SU-DHL-6 (cell line): ENCODE measurements around the gene MROH8.
"Not testable (repeated sequence)": the region's sequence is repeated elsewhere in the genome, so short reads cannot be mapped to it uniquely, and the experiment has no call there.

Experiments
- H2AFZ ChIP-seq: fragments of 200-600 bp; sonication (generic); 2 replicates; pipeline ENCODE4 v1.6.1; 2014; ENCODE audit warnings: low read depth, mild to moderate bottlenecking, moderate library complexity, mixed read lengths, antibody characterized with exemption, low read length; ENCODE audit not compliant: severe bottlenecking
- H3F3A ChIP-seq: fragments of 200-600 bp; shearing (Covaris generic); 2 replicates; pipeline ENCODE4 v1.6.0; 2016; ENCODE audit warnings: antibody characterized with exemption, mild to moderate bottlenecking; ENCODE audit not compliant: insufficient read depth
- H3K27ac ChIP-seq: fragments of 200-600 bp; sonication (generic); 2 replicates; pipeline ENCODE4 v1.5.1; 2016; ENCODE audit warnings: low read depth, mild to moderate bottlenecking, low read length, moderate library complexity, mixed read lengths
- H3K27me3 ChIP-seq: fragments of 200-600 bp; sonication (generic), shearing (Covaris generic); 2 replicates; pipeline ENCODE4 v1.6.0; 2014; ENCODE audit warnings: mild to moderate bottlenecking, low read length
- H3K36me3 ChIP-seq: fragments of 200-600 bp; sonication (generic); 2 replicates; pipeline ENCODE4 v1.6.1; 2014; ENCODE audit warnings: mild to moderate bottlenecking, low read length, mixed read lengths
- H3K4me2 ChIP-seq: fragments of 300-600, 200-600 bp; shearing (Covaris generic), sonication (generic); 2 replicates; pipeline ENCODE4 v1.6.0; 2014; ENCODE audit warnings: low read length, low read depth, mild to moderate bottlenecking; ENCODE audit not compliant: poor library complexity, severe bottlenecking
- H3K4me3 ChIP-seq: fragments of 200-600 bp; sonication (generic); 2 replicates; pipeline ENCODE4 v1.5.1; 2014; ENCODE audit warnings: antibody characterized with exemption, low read length, mild to moderate bottlenecking, mixed read lengths; ENCODE audit not compliant: insufficient read depth, poor library complexity, severe bottlenecking
- H3K79me2 ChIP-seq: fragments of 200-600 bp; sonication (generic); 2 replicates; pipeline ENCODE4 v1.6.1; 2014; ENCODE audit warnings: mild to moderate bottlenecking, low read length, moderate library complexity; ENCODE audit not compliant: insufficient read depth
- H3K9ac ChIP-seq: fragments of 200-600 bp; sonication (generic); 2 replicates; pipeline ENCODE4 v1.7.0; 2014; ENCODE audit warnings: mild to moderate bottlenecking, low read length
- H3K9me2 ChIP-seq: fragments of 200-600 bp; sonication (generic); replicated peaks from 2 replicates; pipeline ENCODE4 v1.6.1; 2014; ENCODE audit warnings: low read length; ENCODE audit not compliant: insufficient read depth
- H3K9me3 ChIP-seq: fragments of 200-600 bp; sonication (generic); 2 replicates; pipeline ENCODE4 v1.6.1; 2014; ENCODE audit warnings: low read length, mixed read lengths; ENCODE audit not compliant: insufficient read depth
- H4K20me1 ChIP-seq: fragments of 200-600 bp; sonication (generic); 2 replicates; pipeline ENCODE4 v1.6.1; 2014; ENCODE audit warnings: low read depth, mild to moderate bottlenecking, antibody characterized with exemption, low read length, moderate library complexity, mixed read lengths
- EZH2phosphoT487 ChIP-seq: fragments of 200-600 bp; sonication (generic), shearing (Covaris generic); conservative IDR thresholded peaks from 2 replicates; pipeline ENCODE4 v1.6.1; 2018; ENCODE audit warnings: mild to moderate bottlenecking, antibody characterized with exemption, low read length, moderate library complexity, mixed read lengths
- TF ChIP-seq, protein P1 (sequence below): fragments of 200-600 bp; sonication (generic); IDR thresholded peaks from one replicate; pipeline ENCODE4 v1.5.1; 2017; ENCODE audit warnings: antibody characterized with exemption, mild to moderate bottlenecking, low read length, moderate library complexity; ENCODE audit not compliant: insufficient read depth, poor library complexity, severe bottlenecking

Gene MROH8

DNA sequence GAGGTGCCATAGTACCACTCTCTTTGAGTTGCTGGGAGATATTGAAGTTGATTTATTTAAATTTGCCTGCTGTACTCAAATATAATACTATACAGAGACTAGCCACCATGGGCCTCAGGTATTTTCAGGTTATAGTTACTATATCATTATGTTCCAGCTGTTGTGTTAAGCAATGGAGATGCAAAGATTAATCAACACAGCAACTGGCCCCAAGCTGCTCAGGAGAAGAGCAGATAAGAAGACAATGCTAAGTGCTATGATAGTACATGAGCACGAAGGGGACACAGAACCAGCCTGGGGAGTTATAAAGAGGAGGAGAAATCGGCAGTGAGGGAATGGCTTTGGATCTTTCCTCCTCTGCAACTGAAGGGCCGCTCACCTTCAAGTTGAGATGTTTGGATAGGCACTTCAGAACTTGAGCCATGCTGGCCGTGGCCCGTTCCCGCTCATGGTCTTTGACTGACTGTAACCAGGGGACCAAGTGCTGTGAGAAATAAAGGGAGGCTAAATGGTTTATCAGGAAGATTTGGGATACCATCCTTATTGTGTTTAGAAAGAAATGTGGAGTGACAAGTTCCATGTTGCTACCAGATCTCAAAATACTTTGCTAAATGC lies 24.6 kb downstream of the MROH8 start:
- Histone ChIP-seq H2AFZ (no peak overlapping the region), H4K20me1 (no peaks in the 10 kb centered on the region), H3K9me2 (no peaks in the 10 kb centered on the region), H3K4me3 (no peak overlapping the region), H3K4me2 (no peak overlapping the region), H3K27ac (no peak overlapping the region), H3K9me3 (no peaks in the 10 kb centered on the region), H3K9ac (no peak overlapping the region), H3K79me2 (no peaks in the 10 kb centered on the region), H3F3A (no peaks in the 10 kb centered on the region; the same call in 1 of the 2 replicates), H3K36me3 (no peaks in the 10 kb centered on the region), H3K27me3 (no peaks in the 10 kb centered on the region)
- no peak for TF ChIP-seq EZH2phosphoT487
- TF ChIP-seq, protein P1, sequence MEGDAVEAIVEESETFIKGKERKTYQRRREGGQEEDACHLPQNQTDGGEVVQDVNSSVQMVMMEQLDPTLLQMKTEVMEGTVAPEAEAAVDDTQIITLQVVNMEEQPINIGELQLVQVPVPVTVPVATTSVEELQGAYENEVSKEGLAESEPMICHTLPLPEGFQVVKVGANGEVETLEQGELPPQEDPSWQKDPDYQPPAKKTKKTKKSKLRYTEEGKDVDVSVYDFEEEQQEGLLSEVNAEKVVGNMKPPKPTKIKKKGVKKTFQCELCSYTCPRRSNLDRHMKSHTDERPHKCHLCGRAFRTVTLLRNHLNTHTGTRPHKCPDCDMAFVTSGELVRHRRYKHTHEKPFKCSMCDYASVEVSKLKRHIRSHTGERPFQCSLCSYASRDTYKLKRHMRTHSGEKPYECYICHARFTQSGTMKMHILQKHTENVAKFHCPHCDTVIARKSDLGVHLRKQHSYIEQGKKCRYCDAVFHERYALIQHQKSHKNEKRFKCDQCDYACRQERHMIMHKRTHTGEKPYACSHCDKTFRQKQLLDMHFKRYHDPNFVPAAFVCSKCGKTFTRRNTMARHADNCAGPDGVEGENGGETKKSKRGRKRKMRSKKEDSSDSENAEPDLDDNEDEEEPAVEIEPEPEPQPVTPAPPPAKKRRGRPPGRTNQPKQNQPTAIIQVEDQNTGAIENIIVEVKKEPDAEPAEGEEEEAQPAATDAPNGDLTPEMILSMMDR, result no peak

DNA sequence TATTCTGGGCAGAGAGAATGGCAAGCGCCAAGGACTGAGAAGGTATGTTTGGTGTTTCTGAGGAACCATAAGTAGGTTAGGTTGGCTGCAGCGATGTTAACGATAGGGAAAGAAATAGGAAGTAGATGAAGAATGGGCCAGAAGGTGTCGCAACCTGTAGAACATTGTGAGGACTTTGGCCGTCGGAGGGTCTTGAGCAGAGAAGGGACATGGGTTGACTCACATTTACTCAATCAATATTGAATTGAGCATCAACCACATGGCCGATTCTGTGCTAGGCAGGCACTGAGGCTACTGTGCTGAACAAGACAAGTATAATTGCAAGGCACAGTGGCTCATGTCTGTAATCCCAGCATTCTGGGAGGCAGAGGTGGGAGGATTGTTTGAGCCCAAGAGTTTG lies 27.1 kb downstream of the MROH8 start:
- Histone ChIP-seq H4K20me1 (no peaks in the 10 kb centered on the region), H3F3A (no peaks in the 10 kb centered on the region; the same call in 1 of the 2 replicates), H3K4me2 (no peak overlapping the region), H3K27ac (no peak overlapping the region), H3K79me2 (no peaks in the 10 kb centered on the region), H3K9me3 (no peaks in the 10 kb centered on the region), H2AFZ (no peak overlapping the region), H3K36me3 (no peaks in the 10 kb centered on the region), H3K4me3 (no peak overlapping the region), H3K27me3 (no peaks in the 10 kb centered on the region), H3K9me2 (no peaks in the 10 kb centered on the region), H3K9ac (no peak overlapping the region)
- TF ChIP-seq, protein P1, result no peak
- TF ChIP-seq EZH2phosphoT487, result no peak

DNA sequence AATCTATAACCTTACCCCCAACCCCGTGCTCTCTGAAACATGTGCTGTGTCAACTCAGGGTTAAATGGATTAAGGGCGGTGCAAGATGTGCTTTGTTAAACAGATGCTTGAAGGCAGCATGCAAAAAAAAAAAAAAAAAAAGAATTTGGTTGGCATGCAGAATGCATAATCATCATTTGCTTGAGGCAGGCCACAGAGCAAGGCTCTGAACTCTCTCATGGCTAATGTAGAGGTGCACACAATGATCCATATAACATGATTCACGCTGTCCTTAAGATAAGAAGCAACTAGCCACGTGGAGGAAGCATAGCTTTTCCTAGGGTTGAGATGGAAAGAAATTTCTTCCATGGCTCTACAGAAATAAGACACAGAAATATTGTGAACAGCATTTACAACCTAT lies 27.8 kb downstream of the MROH8 start:
- Histone ChIP-seq H3K9me3 (no peaks in the 10 kb centered on the region), H2AFZ (no peak overlapping the region), H3K4me3 (no peak overlapping the region), H3K9me2 (no peaks in the 10 kb centered on the region), H3K27ac (no peak overlapping the region), H3K9ac (no peak overlapping the region), H3K4me2 (no peak overlapping the region), H3K79me2 (no peaks in the 10 kb centered on the region), H3K27me3 (no peaks in the 10 kb centered on the region), H4K20me1 (no peaks in the 10 kb centered on the region), H3K36me3 (no peaks in the 10 kb centered on the region), H3F3A (no peaks in the 10 kb centered on the region; the same call in 1 of the 2 replicates)
- TF ChIP-seq EZH2phosphoT487, result no peak

- H3K36me3 ChIP-seq, H3K9me2 ChIP-seq, H3K4me3 ChIP-seq, H3K27me3 ChIP-seq, H3K9me3 ChIP-seq, H4K20me1 ChIP-seq, H3K27ac ChIP-seq, H3K79me2 ChIP-seq, H3F3A ChIP-seq, H3K9ac ChIP-seq, H3K4me2 ChIP-seq, H2AFZ ChIP-seq: not testable (repeated sequence)
These were observed 28.5 kb downstream of the MROH8 start for GRCh38 chr20:37150864-37151263.
